SK-N-SH (cell line): ENCODE measurements around the gene NDOR1. TPM values are rescaled to one million over a fixed set of nuclear protein-coding genes. Genes with fewer than 3 reads are reported as not detected.

Source experiments
- CTCF ChIA-PET: fragments of 300-600, 350-600 bp; formaldehyde crosslinking; extraction: SDS; loops from one replicate; lab custom pipeline; 2021; lab: Yijun Ruan, JAX
- POLR2A ChIA-PET: fragments of 350-600 bp; sonication (Branson Sonifier 250); formaldehyde crosslinking; extraction: SDS; loops from one replicate; lab custom pipeline; 2020; ENCODE audit warnings: antibody characterized with exemption, inconsistent platforms; lab: Yijun Ruan, JAX
- DNase-seq: peaks from one replicate; pipeline ENCODE4 v3.0.0; 2012
- H2AFZ ChIP-seq: fragments of 200-600 bp; sonication (generic); 2 replicates; pipeline ENCODE4 v1.8.1; 2016; ENCODE audit warnings: antibody characterized with exemption, mild to moderate bottlenecking, low read depth
- H3F3A ChIP-seq: fragments of 200-600 bp; sonication (generic); replicated peaks from 2 replicates; pipeline ENCODE3; 2016; ENCODE audit warnings: antibody characterized with exemption, mild to moderate bottlenecking; ENCODE audit not compliant: insufficient read depth
- H3K27ac ChIP-seq, 2 experiments: fragments of 200-500 bp in 1 of 2; fragments of 200-600 bp in 1 of 2; sonication (Bioruptor generic) in 1 of 2; sonication (generic), shearing (Covaris generic) in 1 of 2; 2 replicates each; pipeline versions ENCODE4 v1.5.1 to v1.6.1; 2014 to 2016; ENCODE audit warnings: low read depth in 2 of 2, inconsistent platforms in 1 of 2, low read length in 1 of 2, mild to moderate bottlenecking in 1 of 2, mixed read lengths in 1 of 2
- H3K27me3 ChIP-seq: fragments of 200-600 bp; sonication (generic), shearing (Covaris generic); 2 replicates; pipeline ENCODE4 v1.6.1; 2016; ENCODE audit warnings: mixed run types; ENCODE audit not compliant: insufficient read depth
- H3K36me3 ChIP-seq, 2 experiments: fragments of 200-500 bp in 1 of 2; fragments of 200-600 bp in 1 of 2; sonication (Bioruptor generic) in 1 of 2; sonication (generic) in 1 of 2; replicated peaks in 1 of 2; 2 replicates each; pipeline versions ENCODE3 to v1.5.1; 2014 to 2016; ENCODE audit warnings: low read length in 1 of 2, mild to moderate bottlenecking in 1 of 2; ENCODE audit not compliant: insufficient read depth in 2 of 2, control insufficient read depth in 1 of 2
- H3K4me1 ChIP-seq, 2 experiments: fragments of 200-500 bp in 1 of 2; fragments of 200-600 bp in 1 of 2; sonication (Bioruptor generic) in 1 of 2; sonication (generic), shearing (Covaris generic) in 1 of 2; 2 replicates each; pipeline versions ENCODE4 v1.5.1 to v1.6.1; 2014 to 2016; ENCODE audit warnings: low read depth in 1 of 2, low read length in 1 of 2, mixed run types in 1 of 2; ENCODE audit not compliant: insufficient read depth in 2 of 2, control insufficient read depth in 1 of 2
- H3K4me2 ChIP-seq: fragments of 200-600 bp; sonication (generic), shearing (Covaris generic); 2 replicates; pipeline ENCODE4 v1.6.1; 2017; ENCODE audit warnings: mixed run types
- H3K4me3 ChIP-seq, 2 experiments: fragments of 200-500 bp in 1 of 2; fragments of 200-600 bp in 1 of 2; sonication (Bioruptor generic) in 1 of 2; sonication (generic), shearing (Covaris generic) in 1 of 2; 2 replicates each; pipeline versions ENCODE4 v1.5.1 to v1.8.1; 2014 to 2016; ENCODE audit warnings: low read depth in 2 of 2, inconsistent platforms in 1 of 2, low read length in 1 of 2, mild to moderate bottlenecking in 1 of 2, mixed read lengths in 1 of 2, moderate library complexity in 1 of 2
- H3K79me2 ChIP-seq: fragments of 200-600 bp; sonication (generic); 2 replicates; pipeline ENCODE4 v1.8.1; 2017; ENCODE audit warnings: mild to moderate bottlenecking; ENCODE audit not compliant: insufficient read depth
- H3K9ac ChIP-seq: fragments of 200-600 bp; sonication (generic); 2 replicates; pipeline ENCODE4 v1.6.1; 2017; ENCODE audit warnings: mixed run types
- H3K9me2 ChIP-seq: fragments of 200-600 bp; sonication (generic); 2 replicates; pipeline ENCODE4 v1.6.1; 2017; ENCODE audit warnings: mixed run types
- H3K9me3 ChIP-seq: fragments of 200-600 bp; sonication (generic); 2 replicates; pipeline ENCODE4 v1.6.1; 2017; ENCODE audit warnings: mixed run types, mild to moderate bottlenecking, moderate library complexity
- H4K20me1 ChIP-seq: fragments of 200-600 bp; sonication (generic); 2 replicates; pipeline ENCODE4 v1.6.1; 2017; ENCODE audit warnings: mild to moderate bottlenecking, mixed run types; ENCODE audit not compliant: insufficient read depth
- CTCF ChIP-seq: fragments of 200-600 bp; sonication (generic); IDR thresholded peaks from 2 replicates; pipeline ENCODE4 v1.6.1; 2017; ENCODE audit warnings: antibody characterized with exemption, mild to moderate bottlenecking, moderate library complexity
- FOXJ3 ChIP-seq: sonication (generic); formaldehyde crosslinking; IDR thresholded peaks from 2 replicates; pipeline ENCODE4 v1.5.1; 2020; ENCODE audit warnings: mild to moderate bottlenecking, missing genetic modification reagents
- FOXM1 ChIP-seq: IDR thresholded peaks from 2 replicates; pipeline ENCODE4 v1.4.0; 2012; ENCODE audit warnings: low read depth, mild to moderate bottlenecking
- IRF3 ChIP-seq: fragments of 150-350 bp; IDR thresholded peaks from 2 replicates; pipeline ENCODE4 v1.6.1; 2016; ENCODE audit warnings: mild to moderate bottlenecking, low read depth, low read length
- JUND ChIP-seq: IDR thresholded peaks from 2 replicates; pipeline ENCODE4 v1.4.0; 2012
- MAX ChIP-seq: IDR thresholded peaks from 2 replicates; pipeline ENCODE4 v1.4.0; 2012; ENCODE audit warnings: low read depth
- NFIC ChIP-seq: IDR thresholded peaks from 2 replicates; pipeline ENCODE4 v1.4.0; 2012; ENCODE audit warnings: borderline replicate concordance
- PBX3 ChIP-seq: IDR thresholded peaks from 2 replicates; pipeline ENCODE4; 2012
- RCOR1 ChIP-seq: fragments of 150-350 bp; IDR thresholded peaks from 2 replicates; pipeline ENCODE4 v1.6.1; 2017; ENCODE audit warnings: antibody characterized with exemption, low read length
- REST ChIP-seq: IDR thresholded peaks from 2 replicates; pipeline ENCODE4 v1.6.1; 2012; ENCODE audit warnings: mild to moderate bottlenecking, low read depth, low read length, moderate library complexity
- SIN3A ChIP-seq: IDR thresholded peaks from 2 replicates; pipeline ENCODE4 v1.6.1; 2012; ENCODE audit warnings: low read depth, mild to moderate bottlenecking, low read length, moderate library complexity, borderline replicate concordance
- TCF12 ChIP-seq: IDR thresholded peaks from 2 replicates; pipeline ENCODE4 v1.4.0; 2012
- TEAD4 ChIP-seq: IDR thresholded peaks from 2 replicates; pipeline ENCODE4 v1.4.0; 2012; ENCODE audit warnings: mild to moderate bottlenecking, borderline replicate concordance; ENCODE audit not compliant: insufficient read depth
- USF2 ChIP-seq: fragments of 150-350 bp; IDR thresholded peaks from 2 replicates; pipeline ENCODE4 v1.6.1; 2017; ENCODE audit warnings: antibody characterized with exemption, low read length, low read depth, borderline replicate concordance
- ZBTB33 ChIP-seq: IDR thresholded peaks from 2 replicates; pipeline ENCODE4 v1.4.0; 2012; ENCODE audit warnings: low read depth, borderline replicate concordance
- WGBS: methylation state at CpG from one replicate; pipeline ENCODE4 v1.1.6; 2017; ENCODE audit warnings: low lambda C conversion rate; 5-methylcytosine and 5-hydroxymethylcytosine counted together
- polyA plus RNA-seq, 3 experiments: library from polyadenylated mRNA; depleted of rRNA; stranded (reverse); fragments of >200 nt; gene quantifications; 2 replicates each; pipeline ENCODE4 v1.2.3, GENCODE V29; 2012

Gene NDOR1
- polyA plus RNA-seq, 1 of the 3 experiments (the other 2 are of a cell fraction) = 8.6 TPM

- no peaks in the 10 kb centered on the region for H3K9me2 ChIP-seq
- TF ChIP-seq RCOR1 (no peak), SIN3A (no peak), FOXJ3 (no peak), CTCF (no peak), USF2 (no peak), IRF3 (no peak), NFIC (no peak), TCF12 (no peak), PBX3 (no peak)
- H3K79me2 ChIP-seq = peaks cover 10% of the 10 kb centered on the region
Observed at GRCh38 chr9:137264067-137264466, 58.6 kb downstream of the NDOR1 start.

GRCh38 chr9:137265496-137266161 is 60.1 kb downstream of the NDOR1 start:
- Histone ChIP-seq H3K27me3 (no peaks in the 10 kb centered on the region), H3K9me2 (no peaks in the 10 kb centered on the region), H3K4me2 (no peak overlapping the region), H4K20me1 (no peaks in the 10 kb centered on the region), H3K4me1 (no peaks in the 10 kb centered on the region), H3K79me2 (0 out of 2 replicates have a peak, but pooled peaks cover 3% of the 10 kb centered on the region), H2AFZ (no peak overlapping the region), H3K9me3 (no peaks in the 10 kb centered on the region), H3F3A (peaks cover 3% of the 10 kb centered on the region), H3K4me3 (no peak overlapping the region), H3K27ac (no peak overlapping the region), H3K36me3 (peaks cover 19 to 43% of the 10 kb centered on the region in 2 experiments), H3K9ac (no peak overlapping the region)
- POLR2A ChIA-PET = no interaction called here
- 90% methylated on average over 15 of the region's 29 CpGs for WGBS
- CTCF ChIA-PET = interaction anchor here (1.3 to 1.4 kb wide), 4 partner anchors 11 to 31 kb away, joined by 3 to 9 read pairs (median 4); no protein-coding TSS in a partner anchor
- DNase-seq = no peak
- TF ChIP-seq REST (no peak), JUND (no peak), ZBTB33 (no peak), FOXM1 (no peak), TEAD4 (no peak), MAX (no peak)

More at GRCh38 chr9:137264067-137264466, 58.6 kb downstream of the NDOR1 start:
- H3K4me2 ChIP-seq = no peak overlapping the region
- H3F3A ChIP-seq = peaks cover 3% of the 10 kb centered on the region
- no peak overlapping the region for H2AFZ ChIP-seq
- peaks cover 16 to 36% of the 10 kb centered on the region in 2 experiments for H3K36me3 ChIP-seq
- WGBS = 97% methylated on average over 16 of the region's 22 CpGs
- ChIA-PET POLR2A (no interaction called here), CTCF (interaction anchor here (1.3 kb wide), 1 partner anchor 29 kb away, joined by 3 read pairs; no protein-coding TSS in a partner anchor)
- H4K20me1 ChIP-seq = no peaks in the 10 kb centered on the region
- DNase-seq = no peak
- no peak overlapping the region for H3K27ac ChIP-seq
- no peaks in the 10 kb centered on the region for H3K4me1 ChIP-seq
- no peak overlapping the region for H3K4me3 ChIP-seq
- no peak overlapping the region for H3K9ac ChIP-seq
- H3K9me3 ChIP-seq = no peaks in the 10 kb centered on the region
- H3K27me3 ChIP-seq = no peaks in the 10 kb centered on the region
